GM12801 (cell line): ENCODE measurements around the gene SORBS1.

Experiments used
- TF ChIP-seq, protein P1 (sequence below): IDR thresholded peaks from one replicate; pipeline ENCODE4 v1.5.1; 2011; ENCODE audit warnings: control low read depth; ENCODE audit not compliant: insufficient read length; ENCODE audit errors: extremely low read depth

The SORBS1 gene

GRCh38 chr10:95524358-95525032 lies 36.7 kb downstream of the SORBS1 start:
- TF ChIP-seq, protein P1, sequence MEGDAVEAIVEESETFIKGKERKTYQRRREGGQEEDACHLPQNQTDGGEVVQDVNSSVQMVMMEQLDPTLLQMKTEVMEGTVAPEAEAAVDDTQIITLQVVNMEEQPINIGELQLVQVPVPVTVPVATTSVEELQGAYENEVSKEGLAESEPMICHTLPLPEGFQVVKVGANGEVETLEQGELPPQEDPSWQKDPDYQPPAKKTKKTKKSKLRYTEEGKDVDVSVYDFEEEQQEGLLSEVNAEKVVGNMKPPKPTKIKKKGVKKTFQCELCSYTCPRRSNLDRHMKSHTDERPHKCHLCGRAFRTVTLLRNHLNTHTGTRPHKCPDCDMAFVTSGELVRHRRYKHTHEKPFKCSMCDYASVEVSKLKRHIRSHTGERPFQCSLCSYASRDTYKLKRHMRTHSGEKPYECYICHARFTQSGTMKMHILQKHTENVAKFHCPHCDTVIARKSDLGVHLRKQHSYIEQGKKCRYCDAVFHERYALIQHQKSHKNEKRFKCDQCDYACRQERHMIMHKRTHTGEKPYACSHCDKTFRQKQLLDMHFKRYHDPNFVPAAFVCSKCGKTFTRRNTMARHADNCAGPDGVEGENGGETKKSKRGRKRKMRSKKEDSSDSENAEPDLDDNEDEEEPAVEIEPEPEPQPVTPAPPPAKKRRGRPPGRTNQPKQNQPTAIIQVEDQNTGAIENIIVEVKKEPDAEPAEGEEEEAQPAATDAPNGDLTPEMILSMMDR, result no peak

DNA sequence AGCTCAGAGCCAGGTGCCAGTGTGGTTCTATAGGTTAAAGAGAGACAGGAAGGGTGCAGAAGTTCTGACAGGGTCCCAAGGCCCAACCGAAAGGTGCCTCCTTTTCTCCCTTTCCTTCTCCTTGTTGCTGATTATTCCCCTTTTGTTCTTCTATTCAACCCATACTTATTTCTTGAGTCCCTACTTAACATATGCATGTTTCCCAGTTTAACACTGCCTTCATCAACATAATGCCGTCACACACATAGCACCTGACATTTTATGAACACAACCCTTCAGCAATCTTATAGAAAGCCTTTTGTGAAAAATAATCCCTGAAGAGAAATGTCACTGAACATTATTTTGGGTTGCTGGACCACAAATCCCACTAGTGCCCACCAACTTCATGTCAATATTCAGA lies 39.1 kb downstream of the SORBS1 start:
- TF ChIP-seq, protein P1, result no peak

DNA sequence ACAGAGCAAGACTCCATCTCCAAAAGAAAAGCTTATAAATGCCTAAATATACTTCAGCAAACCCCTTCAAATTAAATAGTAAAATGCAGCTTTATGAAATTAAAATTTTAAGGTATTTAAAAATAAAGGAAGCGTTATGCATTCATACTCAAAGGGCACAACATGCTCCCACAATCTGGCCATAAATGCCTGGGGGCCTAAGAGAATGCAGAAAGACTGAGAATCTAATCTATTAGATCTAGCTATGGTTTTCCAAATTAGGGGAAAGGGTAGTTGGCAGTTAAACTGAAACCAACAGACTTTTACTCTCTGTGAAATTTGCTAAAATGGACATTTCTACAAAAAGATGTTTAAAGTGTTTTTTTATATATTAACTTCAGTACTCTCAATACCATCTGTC lies 40.6 kb downstream of the SORBS1 start:
- TF ChIP-seq, protein P1, result no peak

DNA sequence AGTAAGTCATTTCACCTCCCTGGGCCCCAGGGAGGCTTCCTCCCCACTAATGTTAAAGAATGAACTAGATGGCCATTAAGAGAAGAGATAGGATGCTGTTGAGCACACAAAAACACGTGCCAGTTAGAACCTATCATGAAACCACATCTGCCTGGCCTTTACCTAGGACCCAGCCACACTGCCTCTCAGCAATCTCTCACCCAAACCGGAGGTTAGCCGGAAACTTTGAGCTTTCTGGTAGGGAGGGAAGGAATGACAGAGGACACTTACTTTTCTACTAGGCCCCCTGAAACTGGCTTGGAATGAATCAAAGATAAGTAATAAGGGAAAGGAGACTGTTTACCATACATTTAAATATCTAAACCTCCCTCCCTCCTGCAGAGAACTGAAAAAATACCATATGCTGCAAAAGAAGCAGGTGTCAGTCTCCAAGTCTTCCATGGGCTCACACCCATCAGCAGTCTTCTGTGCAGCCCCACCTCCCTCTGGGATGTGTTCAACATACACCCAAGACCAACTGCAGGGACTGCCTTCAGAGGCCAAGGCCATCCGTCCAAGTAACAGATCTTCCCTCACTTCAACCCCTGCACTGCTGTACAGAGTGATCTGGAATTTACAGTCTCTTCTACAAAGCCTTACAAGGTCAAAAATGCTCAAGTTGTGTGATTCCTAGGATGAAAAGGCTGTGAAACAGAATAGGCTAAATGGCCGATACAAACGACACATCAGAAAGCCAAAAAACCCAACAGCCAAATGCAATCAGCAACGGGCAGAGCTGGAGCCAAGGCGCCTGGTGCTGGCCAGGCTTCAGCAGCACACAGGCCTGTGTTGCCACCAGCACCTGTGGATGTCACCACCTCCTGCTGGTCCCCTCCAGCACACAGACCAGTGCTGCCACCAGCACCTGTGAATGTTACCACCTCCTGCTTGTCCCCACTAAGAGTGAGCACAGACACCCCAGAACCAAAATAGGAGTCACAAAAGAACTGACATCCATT lies 42.4 kb downstream of the SORBS1 start:
- TF ChIP-seq, protein P1, result no peak

GRCh38 chr10:95517536-95518454 lies 43.4 kb downstream of the SORBS1 start:
- TF ChIP-seq, protein P1, result no peak

DNA sequence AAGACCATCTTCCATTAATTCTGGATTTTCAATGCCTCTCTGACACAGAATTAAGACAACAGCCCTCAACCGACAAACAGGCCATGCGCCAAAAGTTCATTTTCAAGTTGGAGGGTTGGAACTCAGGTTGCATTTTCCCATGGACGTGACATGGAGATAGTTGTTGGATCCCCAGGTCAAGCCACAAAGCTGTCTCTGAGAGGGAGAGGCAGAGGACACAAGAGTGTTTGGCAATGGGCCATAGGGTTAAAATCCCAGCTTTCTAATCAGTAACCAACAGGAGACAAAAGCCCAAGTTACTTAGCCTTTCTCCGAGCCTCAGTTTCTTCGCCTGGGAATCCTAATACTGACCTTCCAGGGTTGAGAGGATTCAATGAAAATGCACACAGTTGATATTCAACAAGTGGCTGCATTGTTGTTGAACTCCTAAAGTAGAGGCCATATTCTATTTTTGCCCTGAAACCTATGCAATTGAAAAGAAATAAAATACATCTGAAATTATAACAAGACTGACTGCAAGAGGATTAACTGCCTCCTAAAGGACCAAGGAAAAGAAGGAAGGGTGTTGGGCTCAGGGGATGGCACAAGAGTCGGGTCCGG lies 44.3 kb downstream of the SORBS1 start:
- TF ChIP-seq, protein P1, result no peak
